Keratinocyte (primary cell): ENCODE measurements around the gene RUFY3.

Experiments
- EZH2 ChIP-seq: IDR thresholded peaks from one replicate; pipeline ENCODE4 v1.6.1; 2012; ENCODE audit warnings: inconsistent platforms, mild to moderate bottlenecking, low read length, moderate library complexity
- TF ChIP-seq, protein P1 (sequence below), 3 experiments: IDR thresholded peaks in 1 of 3; conservative IDR thresholded peaks in 1 of 3; optimal IDR thresholded peaks in 1 of 3; 2 replicates in 2 of 3; 3 replicates in 1 of 3; pipeline versions ENCODE3 to v1.5.1; 2011; ENCODE audit warnings: low read length in 3 of 3, mild to moderate bottlenecking in 3 of 3, moderate library complexity in 2 of 3, control low read depth in 1 of 3, inconsistent platforms in 1 of 3; ENCODE audit not compliant: insufficient read depth in 2 of 3; ENCODE audit errors: extremely low read depth in 1 of 3

DNA sequence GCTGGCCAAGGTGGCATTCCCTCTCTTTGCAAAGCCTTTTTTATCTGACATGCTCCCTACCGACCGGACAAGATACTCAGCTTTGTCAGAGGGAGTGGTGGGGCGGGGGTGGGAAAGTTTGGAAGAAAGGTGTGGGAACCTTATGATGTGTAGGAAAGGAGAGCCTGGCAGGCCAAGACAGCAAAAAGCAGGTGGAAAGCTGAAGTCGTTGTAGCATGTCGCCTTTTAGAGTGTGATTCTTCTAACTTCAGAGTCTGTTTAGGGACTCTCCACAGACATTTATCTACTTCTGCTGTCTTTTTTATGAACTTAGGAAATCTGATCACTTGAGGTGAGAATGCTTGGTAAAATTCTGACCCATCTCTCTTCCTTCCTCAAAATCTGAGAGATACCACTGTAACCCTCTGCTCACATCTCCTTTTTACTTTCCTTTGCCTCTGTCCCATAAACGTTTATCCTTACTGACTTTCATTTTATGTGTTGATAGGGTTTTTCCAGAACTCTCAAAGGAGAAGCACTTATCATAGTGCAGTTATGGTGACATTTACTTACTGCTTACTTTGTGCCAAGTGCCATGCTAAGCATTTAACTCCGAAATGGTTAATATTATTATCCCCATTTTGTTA is 8.2 kb upstream of the RUFY3 start:
- TF ChIP-seq, protein P1, sequence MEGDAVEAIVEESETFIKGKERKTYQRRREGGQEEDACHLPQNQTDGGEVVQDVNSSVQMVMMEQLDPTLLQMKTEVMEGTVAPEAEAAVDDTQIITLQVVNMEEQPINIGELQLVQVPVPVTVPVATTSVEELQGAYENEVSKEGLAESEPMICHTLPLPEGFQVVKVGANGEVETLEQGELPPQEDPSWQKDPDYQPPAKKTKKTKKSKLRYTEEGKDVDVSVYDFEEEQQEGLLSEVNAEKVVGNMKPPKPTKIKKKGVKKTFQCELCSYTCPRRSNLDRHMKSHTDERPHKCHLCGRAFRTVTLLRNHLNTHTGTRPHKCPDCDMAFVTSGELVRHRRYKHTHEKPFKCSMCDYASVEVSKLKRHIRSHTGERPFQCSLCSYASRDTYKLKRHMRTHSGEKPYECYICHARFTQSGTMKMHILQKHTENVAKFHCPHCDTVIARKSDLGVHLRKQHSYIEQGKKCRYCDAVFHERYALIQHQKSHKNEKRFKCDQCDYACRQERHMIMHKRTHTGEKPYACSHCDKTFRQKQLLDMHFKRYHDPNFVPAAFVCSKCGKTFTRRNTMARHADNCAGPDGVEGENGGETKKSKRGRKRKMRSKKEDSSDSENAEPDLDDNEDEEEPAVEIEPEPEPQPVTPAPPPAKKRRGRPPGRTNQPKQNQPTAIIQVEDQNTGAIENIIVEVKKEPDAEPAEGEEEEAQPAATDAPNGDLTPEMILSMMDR (optimal IDR thresholded peaks at IDR 0.05 in 1 of 3, IDR thresholded peaks at IDR 0.05 in 1 of 3, conservative IDR thresholded peaks at IDR 0.05 in 1 of 3; ENCODE audit: extremely low read depth in 1 of 3, insufficient read depth in 2 of 3, low read length in 3 of 3), result no peak
- no peak for TF ChIP-seq EZH2
